CD4-positive, alpha-beta T cell treated with Interleukin-12 subunit alpha and Interleukin-12 subunit beta, for 1 hour (primary cell): ENCODE data around the gene GRN.
A peak's percentile ranks its signal among the peaks of the same experiment; 100 is the strongest.

Experiments used
- DNase-seq: peaks from one replicate; pipeline ENCODE4 v3.0.0-alpha.2; 2020

The GRN gene

DNA sequence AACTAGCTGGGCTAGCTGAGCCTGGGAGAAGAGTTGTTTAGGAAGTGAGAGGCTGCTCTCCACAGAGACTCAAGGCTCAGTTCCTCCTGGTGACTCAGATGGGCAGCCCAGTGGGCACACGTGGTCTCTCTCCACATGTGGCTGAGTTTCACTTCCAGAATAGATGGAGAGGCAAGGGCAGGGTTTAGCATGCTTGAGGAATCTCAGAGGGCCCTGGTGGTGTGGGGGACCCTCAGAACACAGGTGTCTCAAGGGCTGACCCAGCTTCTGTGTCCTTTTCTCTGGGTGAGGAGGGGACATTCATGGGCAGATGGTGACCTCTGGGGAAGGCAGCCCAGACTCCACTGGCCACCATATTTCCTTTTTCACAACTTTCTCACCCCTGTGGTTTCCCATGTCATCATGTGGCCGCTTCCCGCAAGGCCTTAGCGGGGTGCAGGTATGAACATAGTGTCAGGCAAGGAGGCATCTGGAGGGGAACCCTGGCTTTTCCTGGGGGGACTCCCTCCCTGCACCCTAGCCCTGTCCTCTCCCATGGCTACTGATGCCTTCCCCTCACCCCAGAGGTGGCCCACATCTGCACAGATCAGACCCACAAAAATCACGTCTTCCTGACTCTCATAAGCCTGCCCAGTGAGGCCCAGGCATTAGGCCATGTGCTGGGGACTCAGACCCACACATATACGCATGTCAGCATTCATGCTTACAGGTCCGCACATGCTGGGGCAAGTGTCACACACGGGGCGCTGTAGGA, 3.3 kb downstream of the GRN start:
- peak; percentile 21 for DNase-seq

DNA sequence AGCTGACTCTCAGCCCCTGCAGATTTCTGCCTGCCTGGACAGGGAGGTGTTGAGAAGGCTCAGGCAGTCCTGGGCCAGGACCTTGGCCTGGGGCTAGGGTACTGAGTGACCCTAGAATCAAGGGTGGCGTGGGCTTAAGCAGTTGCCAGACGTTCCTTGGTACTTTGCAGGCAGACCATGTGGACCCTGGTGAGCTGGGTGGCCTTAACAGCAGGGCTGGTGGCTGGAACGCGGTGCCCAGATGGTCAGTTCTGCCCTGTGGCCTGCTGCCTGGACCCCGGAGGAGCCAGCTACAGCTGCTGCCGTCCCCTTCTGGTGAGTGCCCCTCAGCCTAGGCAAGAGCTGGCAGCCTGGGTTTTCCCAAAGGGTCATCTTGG, 3.9 kb downstream of the GRN start:
- no peak for DNase-seq

DNA sequence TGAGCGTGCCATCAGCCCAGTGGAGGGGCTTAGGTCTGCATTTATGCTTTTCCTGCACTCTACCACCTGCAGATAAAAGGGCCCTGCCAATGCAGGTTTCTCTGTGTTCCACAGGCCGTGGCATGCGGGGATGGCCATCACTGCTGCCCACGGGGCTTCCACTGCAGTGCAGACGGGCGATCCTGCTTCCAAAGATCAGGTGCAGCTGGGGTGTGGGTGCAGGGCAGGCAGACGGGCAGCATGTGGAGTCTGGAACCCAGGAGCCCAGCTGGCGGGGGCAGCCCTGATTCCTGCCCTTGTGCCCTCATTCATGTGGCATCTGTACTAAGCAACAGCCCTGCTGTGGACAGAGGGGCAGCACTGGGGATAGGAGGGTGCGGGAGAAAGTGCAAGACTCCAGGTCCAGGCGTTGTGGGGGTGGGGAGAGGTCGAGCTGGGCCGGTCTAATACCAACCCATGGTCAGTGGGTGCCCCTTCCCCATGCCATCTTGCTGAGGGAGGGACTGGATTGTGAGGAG, 4.5 kb downstream of the GRN start:
- no peak for DNase-seq

DNA sequence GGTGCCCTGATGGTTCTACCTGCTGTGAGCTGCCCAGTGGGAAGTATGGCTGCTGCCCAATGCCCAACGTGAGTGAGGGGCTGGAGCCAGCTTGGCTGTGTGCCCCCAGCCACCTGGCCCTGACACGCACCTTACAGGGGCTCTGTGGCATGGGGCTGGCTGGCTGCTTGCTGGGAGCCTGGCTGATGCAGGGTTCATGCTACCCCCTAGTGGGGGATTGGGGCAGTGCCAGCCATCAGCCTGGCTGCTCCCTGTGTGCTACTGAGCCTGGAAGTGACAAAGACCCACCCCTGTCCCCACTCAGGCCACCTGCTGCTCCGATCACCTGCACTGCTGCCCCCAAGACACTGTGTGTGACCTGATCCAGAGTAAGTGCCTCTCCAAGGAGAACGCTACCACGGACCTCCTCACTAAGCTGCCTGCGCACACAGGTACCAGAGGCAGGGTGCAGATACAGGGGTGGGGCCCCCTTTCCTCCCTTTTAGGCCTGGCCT, 5.7 kb downstream of the GRN start:
- peak; percentile 79 for DNase-seq

DNA sequence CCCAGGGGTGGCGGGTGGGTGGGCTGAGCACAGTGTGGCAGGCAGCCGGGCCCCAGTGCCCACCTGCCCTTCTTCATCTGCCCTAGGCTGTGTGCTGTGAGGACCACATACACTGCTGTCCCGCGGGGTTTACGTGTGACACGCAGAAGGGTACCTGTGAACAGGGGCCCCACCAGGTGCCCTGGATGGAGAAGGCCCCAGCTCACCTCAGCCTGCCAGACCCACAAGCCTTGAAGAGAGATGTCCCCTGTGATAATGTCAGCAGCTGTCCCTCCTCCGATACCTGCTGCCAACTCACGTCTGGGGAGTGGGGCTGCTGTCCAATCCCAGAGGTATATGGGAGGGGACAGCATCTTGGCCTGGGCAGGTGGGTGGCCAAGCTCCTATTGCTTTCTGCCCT, 6.4 kb downstream of the GRN start:
- no peak for DNase-seq

DNA sequence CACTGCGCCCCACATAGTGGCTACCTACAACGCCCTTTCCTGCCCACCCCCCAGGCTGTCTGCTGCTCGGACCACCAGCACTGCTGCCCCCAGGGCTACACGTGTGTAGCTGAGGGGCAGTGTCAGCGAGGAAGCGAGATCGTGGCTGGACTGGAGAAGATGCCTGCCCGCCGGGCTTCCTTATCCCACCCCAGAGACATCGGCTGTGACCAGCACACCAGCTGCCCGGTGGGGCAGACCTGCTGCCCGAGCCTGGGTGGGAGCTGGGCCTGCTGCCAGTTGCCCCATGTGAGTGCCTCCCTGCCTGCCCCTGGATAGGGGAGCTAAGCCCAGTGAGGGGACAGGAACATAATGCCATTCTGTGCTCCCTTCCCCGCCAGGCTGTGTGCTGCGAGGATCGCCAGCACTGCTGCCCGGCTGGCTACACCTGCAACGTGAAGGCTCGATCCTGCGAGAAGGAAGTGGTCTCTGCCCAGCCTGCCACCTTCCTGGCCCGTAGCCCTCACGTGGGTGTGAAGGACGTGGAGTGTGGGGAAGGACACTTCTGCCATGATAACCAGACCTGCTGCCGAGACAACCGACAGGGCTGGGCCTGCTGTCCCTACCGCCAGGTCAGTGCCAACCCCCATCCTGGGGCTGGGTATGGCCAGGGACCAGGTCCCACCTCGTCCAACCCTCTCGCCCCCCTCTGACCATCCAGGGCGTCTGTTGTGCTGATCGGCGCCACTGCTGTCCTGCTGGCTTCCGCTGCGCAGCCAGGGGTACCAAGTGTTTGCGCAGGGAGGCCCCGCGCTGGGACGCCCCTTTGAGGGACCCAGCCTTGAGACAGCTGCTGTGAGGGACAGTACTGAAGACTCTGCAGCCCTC, 7.1 kb downstream of the GRN start:
- DNase-seq = no peak

DNA sequence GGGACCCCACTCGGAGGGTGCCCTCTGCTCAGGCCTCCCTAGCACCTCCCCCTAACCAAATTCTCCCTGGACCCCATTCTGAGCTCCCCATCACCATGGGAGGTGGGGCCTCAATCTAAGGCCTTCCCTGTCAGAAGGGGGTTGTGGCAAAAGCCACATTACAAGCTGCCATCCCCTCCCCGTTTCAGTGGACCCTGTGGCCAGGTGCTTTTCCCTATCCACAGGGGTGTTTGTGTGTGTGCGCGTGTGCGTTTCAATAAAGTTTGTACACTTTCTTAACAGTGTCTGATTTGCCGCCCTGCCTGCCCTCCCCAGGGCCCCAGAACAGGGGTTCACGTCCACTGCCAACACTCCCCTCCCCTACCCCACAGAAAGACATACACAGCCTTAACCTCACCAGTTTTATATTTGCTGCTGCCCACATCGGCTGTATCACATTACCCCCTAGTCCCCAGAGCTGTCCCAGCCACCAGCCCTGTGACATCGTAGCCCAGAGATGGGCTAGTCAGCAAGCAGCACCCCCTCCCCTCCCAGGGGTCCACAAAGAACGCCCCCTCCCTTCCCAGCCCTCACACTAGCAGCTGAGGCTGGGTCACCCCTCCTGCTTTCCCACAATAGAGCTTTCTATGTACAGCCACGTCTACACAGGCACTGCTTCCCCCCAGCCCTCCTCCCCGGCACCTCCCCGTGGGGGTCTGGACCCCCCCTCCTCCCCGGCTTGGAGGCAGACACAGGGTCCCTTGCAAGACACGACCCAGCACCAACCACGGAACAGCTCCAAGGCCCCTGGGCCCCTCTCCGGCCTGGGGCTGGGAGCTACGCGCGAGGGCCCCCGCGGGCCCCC, 7.9 kb downstream of the GRN start:
- no peak for DNase-seq

DNA sequence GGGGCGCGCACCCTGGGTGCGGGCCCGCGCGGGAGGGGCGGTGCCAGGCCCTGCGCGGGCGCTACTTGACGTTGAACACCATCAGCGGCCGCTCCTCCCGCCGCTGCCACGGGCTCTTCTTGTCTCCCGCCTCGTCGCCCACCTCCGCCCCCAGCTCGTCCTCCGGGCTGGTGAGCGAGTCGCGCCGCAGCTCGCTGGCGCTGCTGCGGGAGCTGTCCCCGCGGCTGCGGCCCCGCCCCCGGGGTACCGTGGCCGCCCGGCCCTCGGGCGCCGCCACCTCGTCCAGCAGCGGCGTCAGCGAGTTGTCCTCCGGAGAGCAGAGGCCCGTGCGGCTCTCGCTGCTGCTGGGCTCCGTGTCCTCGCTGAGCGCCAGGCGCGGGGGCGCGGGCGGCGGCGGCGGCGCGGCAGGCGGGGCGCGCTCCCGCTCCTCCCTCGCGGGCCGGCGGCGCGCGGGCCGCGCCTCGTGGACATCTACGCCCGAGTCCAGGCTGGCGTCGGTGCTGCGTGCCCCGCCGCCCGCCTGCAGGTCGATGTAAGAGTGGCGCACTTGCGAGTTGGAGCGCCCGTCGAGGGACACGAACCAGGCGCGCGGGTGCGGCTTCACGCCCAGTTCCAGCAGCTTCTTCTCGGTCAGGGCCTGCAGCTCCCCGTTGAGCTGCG, 8.7 kb downstream of the GRN start:
- DNase-seq = peak; percentile 21

DNA sequence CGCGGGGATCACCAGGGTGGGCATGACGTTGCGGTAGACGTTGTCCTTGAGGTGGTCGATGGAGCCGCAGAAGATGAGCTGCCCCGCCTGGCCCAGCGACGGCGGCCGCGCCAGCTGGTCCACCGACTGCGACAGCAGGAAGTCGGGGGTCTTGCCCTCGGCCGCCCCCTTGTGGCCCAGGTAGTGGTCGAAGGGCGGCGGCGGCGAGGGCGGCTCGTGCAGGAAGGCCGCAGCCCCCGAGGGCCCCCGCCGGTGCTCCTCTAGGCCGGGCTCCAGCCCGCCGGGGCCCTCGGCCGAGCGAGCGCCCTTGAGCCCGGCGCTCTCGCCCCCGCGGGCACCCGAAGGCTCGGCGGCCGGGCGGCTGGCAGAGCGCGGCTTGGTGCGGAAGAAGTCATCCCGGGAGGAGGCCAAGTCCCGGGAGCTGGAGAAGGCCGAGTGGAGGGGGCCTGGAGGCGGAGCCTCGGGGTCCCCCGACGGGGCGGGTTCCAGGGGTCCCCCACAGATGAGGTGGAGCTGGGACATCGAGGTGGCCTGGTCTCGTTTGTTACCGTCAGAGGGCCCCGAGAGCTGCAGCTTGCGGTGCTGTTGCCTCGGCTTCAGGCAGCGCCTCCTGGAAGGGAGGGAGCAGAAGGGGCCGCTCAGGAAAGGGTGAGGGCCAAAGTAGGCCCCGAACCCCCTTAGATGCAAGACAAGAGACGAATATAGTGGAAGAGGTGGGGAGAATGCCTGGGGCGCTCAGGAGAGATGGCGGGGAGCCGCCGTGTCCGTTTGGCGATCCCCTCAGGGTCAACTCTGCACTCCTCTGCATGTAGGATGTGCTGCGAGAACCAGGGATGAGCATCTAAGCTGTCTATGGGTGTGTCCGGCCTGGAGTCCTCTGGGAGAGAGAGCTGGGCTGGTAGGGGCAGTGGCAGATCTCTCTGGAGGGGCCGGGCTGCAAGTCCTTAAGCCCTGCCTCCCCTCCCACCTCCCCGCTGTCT, 9.8 kb downstream of the GRN start:
- DNase-seq = peak; percentile 65

DNA sequence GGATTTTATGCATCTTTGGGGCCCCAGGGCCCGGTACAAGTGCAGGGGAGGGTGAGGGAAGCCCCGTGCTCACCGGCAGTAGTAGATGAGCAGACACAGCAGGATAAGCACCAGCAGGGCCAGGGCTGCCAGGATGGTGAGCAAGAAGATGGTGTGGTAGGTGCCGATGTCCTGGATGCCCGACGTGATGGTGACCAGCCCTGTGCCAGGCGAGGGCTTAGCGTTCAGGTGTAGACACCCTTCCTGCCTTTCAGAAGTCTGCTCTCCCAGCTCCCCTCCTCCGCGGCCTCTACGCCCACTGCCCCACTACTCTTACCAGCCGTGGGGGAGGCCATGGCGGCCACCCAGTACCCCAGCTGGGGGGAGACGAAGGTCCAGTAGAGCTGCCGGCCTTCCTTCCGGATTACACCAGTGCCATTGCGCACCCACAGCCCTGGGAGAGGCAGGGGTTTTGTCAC, 10.6 kb downstream of the GRN start:
- DNase-seq = no peak

DNA sequence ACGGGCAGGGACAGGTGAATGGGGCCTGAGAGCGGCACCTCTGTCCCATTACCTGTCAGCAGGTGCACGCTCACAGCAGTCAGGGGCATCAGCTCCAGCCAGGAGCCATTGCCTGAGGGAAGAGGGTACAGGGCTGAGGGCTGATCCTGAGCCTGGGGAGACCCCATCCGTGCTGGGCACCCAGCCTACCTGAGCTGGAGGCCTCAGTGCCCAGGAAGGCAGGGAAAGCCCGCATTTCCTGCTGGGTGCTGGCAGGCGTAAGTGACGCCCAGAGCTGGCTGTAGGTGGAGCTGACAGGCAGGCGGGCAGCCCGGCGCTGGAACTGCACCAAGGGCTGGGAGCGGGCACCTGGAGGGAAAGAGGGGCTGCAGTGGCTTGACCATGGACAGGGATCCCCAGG, 11.1 kb downstream of the GRN start:
- DNase-seq = no peak

DNA sequence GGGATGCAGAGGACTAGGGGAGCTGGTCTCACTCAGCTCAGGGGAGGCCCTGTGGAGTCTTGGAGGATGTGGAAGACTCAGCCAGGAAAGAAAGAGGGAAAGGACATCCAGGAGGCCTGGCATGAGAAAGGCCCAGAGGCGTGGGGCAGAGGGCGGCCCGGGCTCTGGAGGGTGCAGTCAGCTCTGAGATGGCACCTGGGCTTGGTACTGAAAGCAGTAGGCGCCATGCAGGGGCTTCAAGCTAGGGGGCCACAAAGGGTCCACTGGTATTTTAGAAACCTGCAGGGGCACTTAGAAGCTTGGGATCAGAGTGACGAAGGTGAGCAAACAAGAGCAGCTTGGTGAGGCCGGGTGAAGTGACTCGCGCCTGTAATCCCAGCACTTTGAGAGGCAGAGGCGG, 13.0 kb downstream of the GRN start:
- no peak for DNase-seq

DNA sequence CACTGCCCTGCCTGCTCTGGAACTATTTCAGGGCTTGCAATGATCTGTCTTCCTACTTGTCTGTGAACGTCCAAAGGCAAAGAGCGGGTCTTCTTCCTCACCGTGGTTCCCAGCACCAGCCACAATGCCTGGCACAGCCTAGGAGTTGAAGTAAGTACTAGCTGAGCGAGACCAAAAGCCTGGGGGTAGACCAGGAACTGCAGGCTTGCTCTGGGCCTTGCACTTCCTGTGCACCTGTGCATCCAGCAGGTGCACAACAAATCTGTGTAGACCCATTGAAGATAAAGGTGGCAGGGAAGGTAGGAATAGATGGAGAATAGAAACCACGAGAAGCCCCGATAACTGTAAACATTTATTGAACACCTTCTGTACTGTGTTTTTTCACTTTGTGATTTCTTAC, 13.9 kb downstream of the GRN start:
- DNase-seq = no peak

DNA sequence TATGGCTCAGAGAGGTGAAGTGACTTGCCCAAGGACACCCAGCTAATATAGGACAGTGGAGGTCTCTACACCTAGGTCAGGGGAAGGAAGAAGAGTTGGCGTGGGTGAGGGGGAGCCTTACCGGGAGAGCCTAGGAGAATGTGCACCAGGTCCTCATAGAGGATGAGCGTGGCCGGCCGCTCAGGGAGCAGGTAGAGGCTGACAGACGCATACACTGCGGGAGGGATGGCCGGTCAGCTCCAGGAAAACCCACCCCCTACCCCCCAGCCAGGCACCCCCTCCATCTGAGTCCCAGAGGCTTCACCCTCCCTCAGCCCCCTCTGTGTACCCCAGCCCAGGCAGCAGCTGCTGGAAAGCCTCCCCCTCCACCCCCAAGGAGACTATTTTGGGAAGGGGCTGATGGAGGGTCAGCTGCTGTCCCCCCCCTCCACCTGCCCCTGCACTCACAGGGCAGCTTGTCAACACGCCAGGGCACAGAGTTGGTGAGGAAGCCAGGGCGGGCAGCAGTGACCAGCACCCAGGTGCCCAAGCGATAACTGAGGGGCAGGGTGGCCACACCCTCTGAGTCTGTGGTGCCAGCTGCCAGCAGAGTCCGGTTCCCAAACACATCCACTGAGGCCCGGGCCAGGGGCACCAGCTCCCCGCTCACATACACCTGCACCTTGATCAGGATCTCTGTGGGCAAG, 14.5 kb downstream of the GRN start:
- no peak for DNase-seq

DNA sequence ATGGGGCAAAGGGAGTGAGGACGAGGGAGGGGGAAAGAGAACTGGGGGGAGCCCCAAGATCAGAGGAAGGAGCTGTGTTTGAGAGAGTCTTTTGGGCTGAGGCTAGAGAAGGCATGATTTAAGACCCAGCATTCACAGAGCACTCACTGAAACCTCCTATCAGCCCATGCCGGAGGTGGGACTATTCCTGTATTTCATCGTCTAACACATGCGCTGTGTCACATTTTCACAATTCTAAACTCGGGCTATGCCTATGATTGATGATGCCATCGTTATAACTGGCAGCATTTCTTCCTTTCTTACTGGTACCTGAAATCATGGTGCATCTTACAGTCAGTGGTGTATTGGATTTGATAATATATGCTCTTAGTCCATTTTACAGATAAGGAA, 15.0 kb downstream of the GRN start:
- DNase-seq = no peak

DNA sequence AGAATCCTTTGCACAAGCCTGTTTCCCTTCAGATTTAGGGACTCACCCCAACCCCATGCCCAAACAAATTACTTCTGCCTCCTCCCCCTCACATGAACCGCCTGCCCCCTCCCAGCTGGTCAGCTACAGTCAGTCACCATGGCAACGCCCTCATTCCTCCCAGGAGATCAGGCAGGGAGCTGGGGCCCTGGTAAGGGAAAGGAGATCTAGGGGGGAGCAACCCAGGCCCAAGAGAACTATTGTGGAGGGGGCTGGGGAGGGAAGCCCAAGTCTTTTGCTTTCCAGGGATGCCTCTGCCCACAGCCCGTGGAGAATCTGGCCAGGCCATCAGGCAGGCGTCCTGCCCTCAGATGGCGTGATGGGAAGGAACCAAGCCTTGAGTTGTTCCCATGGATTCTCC, 15.7 kb downstream of the GRN start:
- DNase-seq = no peak

DNA sequence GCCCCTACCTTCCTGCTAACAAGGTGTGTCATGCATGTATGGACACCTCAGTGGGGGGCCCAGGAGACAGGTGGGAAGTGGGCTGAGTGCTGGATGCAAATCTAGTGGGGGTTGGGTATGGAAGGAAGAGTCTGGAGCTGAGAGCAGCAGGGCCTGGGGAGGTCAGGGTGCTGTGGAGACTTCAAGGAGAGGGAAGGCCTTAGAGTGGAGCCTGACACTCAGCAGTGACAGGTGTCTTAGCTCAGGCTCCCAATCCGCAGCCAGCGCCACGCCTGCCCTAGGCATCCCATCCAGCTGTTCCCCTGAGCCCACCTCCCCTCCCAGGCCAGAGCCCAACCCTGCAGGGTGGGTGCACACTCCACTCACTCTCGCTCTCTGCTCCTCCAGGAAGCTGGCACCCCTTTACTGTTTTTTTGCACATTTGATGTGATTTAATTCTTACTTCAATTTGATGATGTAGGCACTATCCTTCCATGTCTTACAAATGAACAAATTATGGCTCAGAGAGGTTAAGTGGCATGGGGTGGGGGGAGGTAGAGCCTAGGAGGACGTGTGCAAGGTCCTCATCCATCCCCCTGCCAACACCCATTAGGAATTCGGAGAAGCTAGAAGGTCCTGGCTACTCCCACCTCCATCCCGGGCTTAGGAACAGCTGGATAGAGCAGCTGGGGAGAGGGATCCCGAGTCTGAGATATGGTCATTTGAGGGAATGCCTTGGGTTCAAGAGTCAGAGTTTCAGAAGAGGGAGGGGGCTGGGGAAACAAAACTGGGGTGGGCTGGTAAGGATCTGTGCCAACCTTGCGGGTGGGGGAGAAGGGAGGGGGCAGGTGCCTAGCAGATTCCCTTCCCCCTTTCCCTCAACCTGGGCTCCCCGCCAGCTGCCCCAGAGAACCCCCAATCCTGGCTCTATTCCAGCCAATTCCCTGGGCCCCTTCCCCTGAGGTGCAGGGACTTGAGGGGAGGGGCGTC, 16.5 kb downstream of the GRN start:
- DNase-seq = no peak

DNA sequence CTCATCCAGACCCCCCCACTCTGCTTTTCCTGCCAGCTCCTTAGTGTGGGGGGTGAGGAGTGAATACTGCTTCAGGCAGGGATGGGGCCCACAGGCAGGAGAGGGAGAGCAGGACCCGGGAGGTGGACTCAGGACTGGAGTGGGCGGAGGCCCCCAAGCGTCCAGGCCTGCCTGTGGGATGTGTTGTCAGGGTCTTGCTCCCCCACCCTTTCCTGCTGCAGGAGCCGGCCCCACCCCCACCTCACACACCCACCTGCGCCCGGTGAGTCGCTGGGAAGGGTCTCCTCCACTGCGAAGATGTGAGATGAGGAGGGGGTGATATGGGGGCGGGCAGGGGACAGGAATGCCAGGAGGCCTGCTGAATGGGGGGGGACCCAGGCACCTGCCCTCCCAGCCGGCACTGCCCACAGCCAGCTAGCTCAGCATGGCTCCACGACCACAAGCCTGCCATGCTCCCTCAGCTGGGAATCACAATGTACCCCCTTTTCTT, 17.4 kb downstream of the GRN start:
- DNase-seq = no peak
